GM12872 (cell line): ENCODE measurements around the gene KIF12.

ENCODE experiments used
- CTCF ChIP-seq: IDR thresholded peaks from 3 replicates; pipeline ENCODE4 v1.5.1; 2011; ENCODE audit warnings: low read depth, mild to moderate bottlenecking, low read length, moderate library complexity; ENCODE audit not compliant: insufficient read depth

KIF12 gene

GRCh38 chr9:114121227-114122135, 22.4 kb upstream of the KIF12 start:
- TF ChIP-seq CTCF: no peak

GRCh38 chr9:114120192-114121014, 21.3 kb upstream of the KIF12 start:
- TF ChIP-seq CTCF: no peak

GRCh38 chr9:114119242-114120191, 20.4 kb upstream of the KIF12 start:
- no peak for TF ChIP-seq CTCF

DNA sequence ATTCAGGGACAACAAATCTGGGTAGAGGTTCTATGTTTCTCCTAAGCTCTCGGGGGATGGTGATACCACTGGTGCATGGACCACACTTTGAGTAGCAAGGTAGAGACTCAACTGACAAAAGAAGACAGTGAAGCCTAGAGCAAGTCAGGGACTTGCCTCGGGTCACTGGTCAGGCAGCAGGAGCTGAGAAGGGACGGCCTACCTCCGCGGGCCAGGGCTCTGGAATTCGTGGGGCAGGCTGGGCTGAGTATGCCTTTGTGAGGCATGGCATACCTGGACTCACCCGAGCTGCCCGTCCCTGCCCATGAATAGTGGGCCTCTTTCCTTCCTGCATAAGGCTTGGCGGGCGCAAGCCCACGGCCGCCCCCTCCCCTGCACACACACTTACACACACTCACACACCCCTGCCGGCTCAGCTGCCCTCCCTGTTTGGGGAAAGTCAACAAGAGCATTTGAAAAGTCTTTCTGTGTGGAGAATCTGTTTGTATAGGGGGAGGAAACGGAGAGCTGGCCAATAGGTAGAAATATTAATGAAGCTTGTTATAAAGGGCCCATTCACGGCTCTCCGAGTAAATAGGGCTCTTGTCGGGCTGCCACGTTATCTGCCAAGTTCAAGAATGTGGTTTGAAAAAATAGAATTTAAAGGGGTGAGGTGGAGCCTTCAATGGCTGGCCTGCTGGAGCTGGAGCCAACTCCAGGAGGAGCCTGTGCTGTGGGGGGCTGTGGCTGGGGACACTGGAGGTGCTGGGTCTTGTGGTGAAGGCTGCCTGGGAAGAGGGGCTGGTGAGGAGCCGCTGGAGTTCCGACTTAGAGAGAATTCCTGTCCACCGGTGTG, 19.1 kb upstream of the KIF12 start:
- TF ChIP-seq CTCF: no peak

GRCh38 chr9:114117614-114117995, 18.5 kb upstream of the KIF12 start:
- TF ChIP-seq CTCF: no peak

- TF ChIP-seq CTCF: no peak
These were observed 17.1 kb upstream of the KIF12 start for GRCh38 chr9:114116126-114116747.
